H1 (cell line): ENCODE results near the gene C2CD4D. TPM values are rescaled to one million over a fixed set of nuclear protein-coding genes. Genes with fewer than 3 reads are reported as not detected.

Source experiments
- CTCF ChIA-PET: fragments of 300-600 bp; sonication (Branson Sonifier 250); formaldehyde crosslinking; loops from one replicate; lab custom pipeline; 2021; ENCODE audit not compliant: partially characterized antibody; lab: Charles Lee
- POLR2A ChIA-PET: fragments of 300-600 bp; sonication (Branson Sonifier 250); formaldehyde crosslinking; loops from one replicate; lab custom pipeline; 2021; ENCODE audit warnings: inconsistent platforms; ENCODE audit not compliant: partially characterized antibody; lab: Charles Lee
- DNase-seq, 2 experiments: peaks; one replicate each; pipeline versions ENCODE4 v3.0.0 to v3.0.0-alpha.2; 2010 to 2022; ENCODE audit warnings: low spot score in 2 of 2, low read depth in 1 of 2, mixed read lengths in 1 of 2
- FAIRE-seq: peaks from 2 replicates; lab custom pipeline; 2011; peaks lifted over from hg19 to GRCh38; lab: Jason Lieb, UNC
- H2AFZ ChIP-seq: 2 replicates; pipeline ENCODE4 v1.8.1; 2012; ENCODE audit warnings: low read length, inconsistent platforms
- H2AK5ac ChIP-seq: 2 replicates; pipeline ENCODE4 v1.6.1; 2013; ENCODE audit warnings: low read depth, low read length
- H2BK120ac ChIP-seq: replicated peaks from 2 replicates; pipeline ENCODE3; 2013; ENCODE audit warnings: low read depth, low read length, inconsistent platforms
- H2BK12ac ChIP-seq: 2 replicates; pipeline ENCODE4 v1.6.1; 2013; ENCODE audit warnings: low read depth, low read length
- H2BK15ac ChIP-seq: 2 replicates; pipeline ENCODE4 v1.6.1; 2013; ENCODE audit warnings: low read length
- H2BK20ac ChIP-seq: 2 replicates; pipeline ENCODE4 v1.6.1; 2013; ENCODE audit warnings: low read length
- H2BK5ac ChIP-seq: 2 replicates; pipeline ENCODE4 v1.6.1; 2013; ENCODE audit warnings: low read depth, low read length
- H3K14ac ChIP-seq: 2 replicates; pipeline ENCODE4 v1.6.1; 2013; ENCODE audit warnings: inconsistent platforms; ENCODE audit not compliant: insufficient read length
- H3K18ac ChIP-seq: 2 replicates; pipeline ENCODE4 v1.6.1; 2013; ENCODE audit warnings: low read length; ENCODE audit errors: extremely low read depth
- H3K23ac ChIP-seq: 2 replicates; pipeline ENCODE4 v1.6.1; 2013; ENCODE audit warnings: inconsistent platforms; ENCODE audit not compliant: insufficient read length
- H3K23me2 ChIP-seq: 2 replicates; pipeline ENCODE4 v1.6.1; 2013; ENCODE audit warnings: low read depth, low read length
- H3K27ac ChIP-seq: 2 replicates; pipeline ENCODE4 v1.6.1; 2011; ENCODE audit warnings: low read depth, low read length, inconsistent platforms
- H3K27me3 ChIP-seq, 4 experiments: replicated peaks in 1 of 4; 1 replicate in 1 of 4; 2 replicates in 3 of 4; pipeline versions ENCODE4 v1.6.1 to v1.8.1; 2011 to 2013; ENCODE audit warnings: low read length in 3 of 4, mild to moderate bottlenecking in 3 of 4, inconsistent platforms in 2 of 4, mixed read lengths in 2 of 4, moderate library complexity in 1 of 4; ENCODE audit not compliant: control insufficient read depth in 3 of 4, insufficient read depth in 3 of 4; ENCODE audit errors: extremely low read depth in 1 of 4
- H3K36me3 ChIP-seq, 4 experiments: 2 replicates each; pipeline versions ENCODE4 v1.6.1 to v1.8.1; 2011 to 2013; ENCODE audit warnings: mild to moderate bottlenecking in 4 of 4, low read length in 3 of 4, moderate library complexity in 2 of 4, control low read depth in 1 of 4, inconsistent platforms in 1 of 4; ENCODE audit not compliant: insufficient read depth in 4 of 4, control insufficient read depth in 2 of 4
- H3K4ac ChIP-seq: replicated peaks from 2 replicates; pipeline ENCODE3; 2013; ENCODE audit warnings: low read length, low read depth, mixed read lengths, inconsistent platforms; ENCODE audit not compliant: insufficient read length
- H3K4me1 ChIP-seq, 4 experiments: replicated peaks in 1 of 4; 1 replicate in 1 of 4; 2 replicates in 3 of 4; pipeline versions ENCODE4 v1.6.1 to v1.8.1; 2011 to 2013; ENCODE audit warnings: low read length in 3 of 4, inconsistent platforms in 2 of 4, mixed read lengths in 1 of 4; ENCODE audit not compliant: insufficient read depth in 4 of 4, control insufficient read depth in 3 of 4
- H3K4me2 ChIP-seq, 2 experiments: 2 replicates each; pipeline versions ENCODE4 v1.6.1 to v1.8.1; 2011 to 2013; ENCODE audit warnings: low read depth in 2 of 2, low read length in 2 of 2, control low read depth in 1 of 2, inconsistent platforms in 1 of 2, mild to moderate bottlenecking in 1 of 2; ENCODE audit not compliant: insufficient read depth in 1 of 2
- H3K4me3 ChIP-seq, 4 experiments: fragments of 200-600, 300-600 bp in 1 of 4; sonication (generic), shearing (Covaris generic), sonication (Bioruptor Twin) in 1 of 4; 2 replicates each; pipeline versions ENCODE4 v1.5.1 to v1.8.1; 2011 to 2016; ENCODE audit warnings: low read length in 4 of 4, low read depth in 3 of 4, control low read depth in 2 of 4, inconsistent platforms in 2 of 4, mild to moderate bottlenecking in 2 of 4, mixed read lengths in 1 of 4, moderate library complexity in 1 of 4; ENCODE audit not compliant: insufficient read depth in 2 of 4; ENCODE audit errors: extremely low read depth in 1 of 4
- H3K56ac ChIP-seq: replicated peaks from 2 replicates; pipeline ENCODE3; 2013; ENCODE audit warnings: low read depth, mild to moderate bottlenecking, mixed read lengths, low read length, inconsistent platforms; ENCODE audit not compliant: insufficient read length
- H3K79me1 ChIP-seq: 2 replicates; pipeline ENCODE4 v1.6.1; 2013; ENCODE audit warnings: low read depth, low read length, control low read depth
- H3K79me2 ChIP-seq, 2 experiments: 2 replicates each; pipeline versions ENCODE4 v1.6.1 to v1.8.1; 2012 to 2013; ENCODE audit warnings: low read length in 2 of 2, mild to moderate bottlenecking in 2 of 2, inconsistent platforms in 1 of 2; ENCODE audit not compliant: insufficient read depth in 2 of 2, control insufficient read depth in 1 of 2
- H3K9ac ChIP-seq, 4 experiments: replicated peaks in 1 of 4; 1 replicate in 1 of 4; 2 replicates in 3 of 4; pipeline versions ENCODE4 v1.6.1 to v1.8.1; 2011 to 2013; ENCODE audit warnings: low read depth in 3 of 4, low read length in 3 of 4, control low read depth in 2 of 4, mild to moderate bottlenecking in 2 of 4, moderate library complexity in 2 of 4, inconsistent platforms in 1 of 4; ENCODE audit errors: extremely low read depth in 1 of 4
- H3K9me3 ChIP-seq, 2 experiments: 2 replicates each; pipeline versions ENCODE4 v1.6.1 to v1.8.1; 2012 to 2013; ENCODE audit warnings: mild to moderate bottlenecking in 2 of 2, moderate library complexity in 2 of 2, control low read depth in 1 of 2, inconsistent platforms in 1 of 2, low read depth in 1 of 2, low read length in 1 of 2, mixed read lengths in 1 of 2; ENCODE audit not compliant: insufficient read depth in 2 of 2
- H4K20me1 ChIP-seq, 2 experiments: replicated peaks in 1 of 2; 2 replicates each; pipeline versions ENCODE3 to v1.8.1; 2011 to 2013; ENCODE audit warnings: inconsistent platforms in 2 of 2, low read length in 2 of 2, mild to moderate bottlenecking in 1 of 2; ENCODE audit not compliant: insufficient read depth in 2 of 2, control insufficient read depth in 1 of 2
- H4K5ac ChIP-seq: 2 replicates; pipeline ENCODE4 v1.6.1; 2013; ENCODE audit warnings: low read length, low read depth, mixed read lengths, inconsistent platforms; ENCODE audit not compliant: insufficient read length
- H4K8ac ChIP-seq: 2 replicates; pipeline ENCODE4 v1.8.0; 2013; ENCODE audit warnings: mild to moderate bottlenecking, moderate library complexity, low read length, inconsistent platforms; ENCODE audit not compliant: insufficient read depth; ENCODE audit errors: extremely low read depth
- H4K91ac ChIP-seq: replicated peaks from 2 replicates; pipeline ENCODE3; 2013; ENCODE audit warnings: low read length, mixed read lengths, inconsistent platforms; ENCODE audit not compliant: insufficient read length
- CBX8 ChIP-seq: fragments of 300-800, 300-1000 bp; sonication (generic); IDR thresholded peaks from 2 replicates; pipeline ENCODE4 v1.7.1; 2016; ENCODE audit warnings: low read depth, low read length, borderline replicate concordance
- EGR1 ChIP-seq: IDR thresholded peaks from 2 replicates; pipeline ENCODE4 v1.6.1; 2011; ENCODE audit warnings: low read depth, low read length, borderline replicate concordance
- EP300 ChIP-seq, 2 experiments: IDR thresholded peaks; 1 replicate in 1 of 2; 2 replicates in 1 of 2; pipeline ENCODE4 v1.6.1; 2011 to 2012; ENCODE audit warnings: low read depth in 2 of 2, low read length in 2 of 2, mild to moderate bottlenecking in 2 of 2, borderline replicate concordance in 1 of 2, inconsistent platforms in 1 of 2, moderate library complexity in 1 of 2
- EZH2 ChIP-seq: fragments of 200-600 bp; sonication (generic); IDR thresholded peaks from 2 replicates; pipeline ENCODE4 v1.7.1; 2012; ENCODE audit warnings: low read depth, mild to moderate bottlenecking, moderate library complexity, low read length, inconsistent platforms; ENCODE audit not compliant: severe bottlenecking
- HDAC6 ChIP-seq: IDR thresholded peaks from one replicate; pipeline ENCODE4 v1.7.1; 2012; ENCODE audit warnings: low read depth, mild to moderate bottlenecking, inconsistent platforms, low read length, moderate library complexity
- MAX ChIP-seq: IDR thresholded peaks from 2 replicates; pipeline ENCODE4 v1.6.1; 2012; ENCODE audit warnings: inconsistent platforms
- SIN3A ChIP-seq, 2 experiments: IDR thresholded peaks in 1 of 2; conservative IDR thresholded peaks in 1 of 2; 2 replicates each; pipeline ENCODE4 v1.6.1; 2011 to 2012; ENCODE audit warnings: low read length in 2 of 2, improper control_type of control experiment in 1 of 2, low read depth in 1 of 2, mild to moderate bottlenecking in 1 of 2
- SIX5 ChIP-seq: IDR thresholded peaks from 2 replicates; pipeline ENCODE4 v1.6.1; 2011; ENCODE audit warnings: mild to moderate bottlenecking, low read depth, low read length
- SRF ChIP-seq: IDR thresholded peaks from 2 replicates; pipeline ENCODE4 v1.6.1; 2011; ENCODE audit warnings: mild to moderate bottlenecking, low read depth, low read length, moderate library complexity
- TBP ChIP-seq: IDR thresholded peaks from 2 replicates; pipeline ENCODE4 v1.6.1; 2011; ENCODE audit warnings: low read depth, low read length, improper control_type of control experiment
- WGBS, 2 experiments: shearing (Covaris generic) in 1 of 2; methylation state at CpG; one replicate each; pipeline versions ENCODE4 v1.1.6 to v1.1.7; 2013 to 2015; ENCODE audit warnings: low lambda C conversion rate in 2 of 2, mixed read lengths in 2 of 2, inconsistent platforms in 1 of 2, low coverage in 1 of 2, missing lambda C conversion rate in 1 of 2; ENCODE audit not compliant: insufficient replicate concordance in 2 of 2, insufficient coverage in 1 of 2, insufficient read length in 1 of 2; ENCODE audit errors: extremely low coverage in 1 of 2, missing lambda C conversion rate in 1 of 2; 5-methylcytosine and 5-hydroxymethylcytosine counted together
- polyA plus RNA-seq, 7 experiments: library from polyadenylated mRNA; depleted of rRNA in 3 of 7; stranded (reverse) in 5 of 7; unstranded in 2 of 7; fragments of >200 nt in 5 of 7; fragments of 200-250 nt in 2 of 7; gene quantifications; 1 replicate in 5 of 7; 2 replicates in 1 of 7; 4 replicates in 1 of 7; pipeline versions ENCODE4 v1.2.1 to v1.2.3, GENCODE V29; 2011 to 2013; ENCODE audit warnings: missing spikeins in 2 of 7, mixed read lengths in 2 of 7
- total RNA-seq: library from RNA; stranded (reverse); fragmentation: NEBNext Ultra II Directional; extraction: Animal tissue kit (Norgen Biotek cat#: 25700); gene quantifications from 2 replicates; pipeline ENCODE4 v1.2.1, GENCODE V29; 2021

C2CD4D gene
- total and polyA plus RNA-seq, 2 of the 8 experiments (the other 6 are each of a cell fraction or from before 2014, with no cell fraction given) = 0.41 to 0.71 TPM

- Histone ChIP-seq H4K91ac (no peak overlapping the region), H3K4me3 (peak overlapping the region in 3 of 4 experiments; percentile 11 to 33 (median 14); a peak in 5 of 8 replicates), H3K56ac (no peak overlapping the region), H2BK5ac (peak overlapping the region; percentile 80; the same call in 1 of the 2 replicates), H3K23me2 (peaks cover 5% of the 10 kb centered on the region; the same call in 1 of the 2 replicates), H4K5ac (no peak overlapping the region), H2AK5ac (peak overlapping the region; percentile 56; the same call in 1 of the 2 replicates), H2BK15ac (peak overlapping the region; percentile 88; the same call in 1 of the 2 replicates), H2AFZ (no peak overlapping the region), H3K4me1 (peaks cover 14 to 40% (median 29%) of the 10 kb centered on the region in 4 experiments), H3K4me2 (peak overlapping the region; percentile 59 to 64), H2BK120ac (no peak overlapping the region), H3K4ac (no peak overlapping the region), H3K79me2 (no peaks in the 10 kb centered on the region), H4K20me1 (no peaks in the 10 kb centered on the region), H3K9ac (peak overlapping the region in 1 of 4 experiments; percentile 16; a peak in 1 of 7 replicates), H2BK12ac (peak overlapping the region; percentile 98; the same call in 1 of the 2 replicates), H4K8ac (peak overlapping the region; percentile 22; the same call in 1 of the 2 replicates), H3K36me3 (no peaks in the 10 kb centered on the region), H3K27ac (no peak overlapping the region), H2BK20ac (peak overlapping the region; percentile 97), H3K18ac (peak overlapping the region; percentile 64), H3K23ac (no peak overlapping the region), H3K27me3 (no peaks in the 10 kb centered on the region; a peak in 1 of 7 replicates), H3K9me3 (no peaks in the 10 kb centered on the region), H3K14ac (no peak overlapping the region), H3K79me1 (no peaks in the 10 kb centered on the region)
- no peak for TF ChIP-seq MAX
- no peak for TF ChIP-seq CBX8
- TF ChIP-seq SIN3A (conservative IDR thresholded peaks at IDR 0.05 in 1 of 2, IDR thresholded peaks at IDR 0.05 in 1 of 2; ENCODE audit: low read depth in 1 of 2, low read length in 2 of 2) = 0 out of 4 replicates have a peak, but pooled peaks of 1 of the 2 experiments have one; percentile 55
- TF ChIP-seq EGR1 = peak; percentile 48; the same call in 1 of the 2 replicates
- no peak for TF ChIP-seq SRF
- no peak for TF ChIP-seq HDAC6
- no peak for TF ChIP-seq TBP
- TF ChIP-seq EP300 (IDR thresholded peaks at IDR 0.05; ENCODE audit: borderline replicate concordance in 1 of 2, low read depth in 2 of 2, low read length in 2 of 2) = no peak
- no peak for TF ChIP-seq SIX5
- TF ChIP-seq EZH2 = no peak
- ChIA-PET POLR2A (interaction anchor here (0.6 to 3.7 kb wide), 3 partner anchors 11 to 1528 kb away, joined by 3 to 20 read pairs (median 3); partner anchors contain the start of gene C2CD4D), CTCF (interaction anchor here (1.2 to 2.3 kb wide), 6 partner anchors 17 to 113 kb away, joined by 3 to 10 read pairs (median 3); partner anchors contain the start of gene TDRKH)
- FAIRE-seq (no peak), DNase-seq (no peak)
- 17% methylated on average over 3 of the region's 12 CpGs; no CpG with 5 or more reads in 1 of the 2 experiments for WGBS, 2 experiments
Observed at GRCh38 chr1:151828921-151829320, 10.7 kb downstream of the C2CD4D start.
